Measurements from ENCODE around the gene DAP3.
"Not testable (repeated sequence)": the region's sequence is repeated elsewhere in the genome, so short reads cannot be mapped to it uniquely, and the experiment has no call there.

DNA sequence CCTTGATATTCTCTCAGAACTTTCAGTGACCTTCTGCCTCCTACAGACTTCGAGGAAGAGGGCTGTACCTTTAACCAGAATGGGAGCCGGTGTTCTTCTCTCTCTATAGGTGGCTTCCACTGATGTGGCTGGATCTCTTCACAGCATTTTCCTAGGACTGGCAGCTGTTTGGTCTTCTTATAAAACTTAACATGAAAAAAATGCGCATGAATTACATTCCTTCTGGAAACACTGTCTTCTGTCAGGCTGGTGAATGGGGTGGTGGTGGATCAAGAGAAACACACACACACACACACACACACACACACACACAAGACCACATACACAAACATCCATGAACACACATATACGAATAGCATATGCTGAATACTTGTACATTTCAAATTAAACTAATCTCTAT is 27.7 kb upstream of the DAP3 start:
- not testable (repeated sequence) for TF ChIP-seq CTCF (conservative IDR thresholded peaks at IDR 0.05 in 1 of 2, IDR thresholded peaks at IDR 0.05 in 1 of 2; ENCODE audit: low read depth in 1 of 2, low read length in 2 of 2); EZH2 (IDR thresholded peaks at IDR 0.05; ENCODE audit: low read length, missing control alignments)
